HL-60 (cell line): ENCODE data around the gene WFDC12.

Source experiments
- POLR2AphosphoS5 ChIP-seq: IDR thresholded peaks from 2 replicates; pipeline ENCODE4 v1.6.1; 2012; ENCODE audit warnings: low read depth
- TF ChIP-seq, protein P1 (sequence below): IDR thresholded peaks from one replicate; pipeline ENCODE4 v1.5.1; 2011; ENCODE audit warnings: low read length, control low read depth, inconsistent platforms; ENCODE audit not compliant: insufficient read depth

DNA sequence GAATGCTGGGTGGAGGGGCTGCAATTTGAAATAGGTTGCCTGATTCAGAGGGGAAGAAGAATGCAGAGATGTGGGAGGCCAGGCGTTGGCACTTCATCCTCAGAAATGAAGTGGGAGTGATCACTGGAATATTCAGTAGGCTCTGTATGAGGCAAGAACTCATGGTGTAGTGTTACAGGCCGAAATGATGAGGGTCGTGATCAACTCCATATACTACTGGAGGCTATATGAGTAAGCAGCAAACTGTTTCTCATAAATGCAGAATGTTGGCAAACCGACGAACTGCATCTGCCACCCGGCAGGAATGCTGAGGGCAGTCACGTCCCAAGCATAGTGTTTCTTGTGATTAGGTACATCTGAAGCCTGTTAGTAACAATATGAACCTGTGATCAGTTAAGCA is 36.0 kb downstream of the WFDC12 start:
- TF ChIP-seq, protein P1, sequence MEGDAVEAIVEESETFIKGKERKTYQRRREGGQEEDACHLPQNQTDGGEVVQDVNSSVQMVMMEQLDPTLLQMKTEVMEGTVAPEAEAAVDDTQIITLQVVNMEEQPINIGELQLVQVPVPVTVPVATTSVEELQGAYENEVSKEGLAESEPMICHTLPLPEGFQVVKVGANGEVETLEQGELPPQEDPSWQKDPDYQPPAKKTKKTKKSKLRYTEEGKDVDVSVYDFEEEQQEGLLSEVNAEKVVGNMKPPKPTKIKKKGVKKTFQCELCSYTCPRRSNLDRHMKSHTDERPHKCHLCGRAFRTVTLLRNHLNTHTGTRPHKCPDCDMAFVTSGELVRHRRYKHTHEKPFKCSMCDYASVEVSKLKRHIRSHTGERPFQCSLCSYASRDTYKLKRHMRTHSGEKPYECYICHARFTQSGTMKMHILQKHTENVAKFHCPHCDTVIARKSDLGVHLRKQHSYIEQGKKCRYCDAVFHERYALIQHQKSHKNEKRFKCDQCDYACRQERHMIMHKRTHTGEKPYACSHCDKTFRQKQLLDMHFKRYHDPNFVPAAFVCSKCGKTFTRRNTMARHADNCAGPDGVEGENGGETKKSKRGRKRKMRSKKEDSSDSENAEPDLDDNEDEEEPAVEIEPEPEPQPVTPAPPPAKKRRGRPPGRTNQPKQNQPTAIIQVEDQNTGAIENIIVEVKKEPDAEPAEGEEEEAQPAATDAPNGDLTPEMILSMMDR = no peak
- no peak for TF ChIP-seq POLR2AphosphoS5
